K562 (cell line): ENCODE measurements around the gene CGB8. TPM values are rescaled to one million over a fixed set of nuclear protein-coding genes. Genes with fewer than 3 reads are reported as not detected.

ENCODE experiments used
- CTCFL ChIP-seq: IDR thresholded peaks from 2 replicates; pipeline ENCODE4 v1.6.1; 2011; ENCODE audit warnings: borderline replicate concordance, low read depth, mild to moderate bottlenecking, moderate library complexity, low read length; ENCODE audit not compliant: insufficient read depth, poor library complexity, severe bottlenecking
- ETV6 ChIP-seq, 3 experiments: fragments of 150-350 bp in 1 of 3; sonication (generic) in 1 of 3; formaldehyde crosslinking in 1 of 3; IDR thresholded peaks; 2 replicates each; pipeline versions ENCODE4 v1.6.1 to v1.8.0; 2014 to 2022; ENCODE audit warnings: borderline replicate concordance in 2 of 3, low read depth in 2 of 3, antibody characterized with exemption in 1 of 3, low read length in 1 of 3, mild to moderate bottlenecking in 1 of 3, missing genetic modification reagents in 1 of 3
- HNRNPLL ChIP-seq: fragments of 200-400 bp; formaldehyde crosslinking; IDR thresholded peaks from 2 replicates; pipeline ENCODE4 v1.6.1; 2017; ENCODE audit warnings: low read length, low read depth, mild to moderate bottlenecking; ENCODE audit not compliant: poor library complexity, severe bottlenecking
- MBD2 ChIP-seq: sonication (generic); IDR thresholded peaks from 2 replicates; pipeline ENCODE4 v1.6.1; 2016; ENCODE audit warnings: low read depth, borderline replicate concordance
- MTA3 ChIP-seq: fragments of 450-650 bp; formaldehyde crosslinking; IDR thresholded peaks from 2 replicates; pipeline ENCODE4 v1.6.1; 2017; ENCODE audit warnings: mild to moderate bottlenecking, borderline replicate concordance
- NFRKB ChIP-seq: fragments of 450-650 bp; IDR thresholded peaks from 2 replicates; pipeline ENCODE4 v1.6.1; 2016; ENCODE audit warnings: low read depth
- NR2C1 ChIP-seq, 2 experiments: fragments of 450-650 bp; IDR thresholded peaks; 2 replicates each; pipeline ENCODE4 v1.6.1; 2017; ENCODE audit warnings: mild to moderate bottlenecking in 2 of 2, antibody characterized with exemption in 1 of 2, inconsistent platforms in 1 of 2, missing compliant biosample characterization in 1 of 2, missing genetic modification characterization in 1 of 2
- POLR2A ChIP-seq: fragments of 450-650 bp; conservative IDR thresholded peaks from 2 replicates; pipeline ENCODE4 v1.6.1; 2016
- POLR2B ChIP-seq: fragments of 450-650 bp; IDR thresholded peaks from 2 replicates; pipeline ENCODE4 v1.6.1; 2018; ENCODE audit warnings: low read depth; ENCODE audit not compliant: partially characterized antibody
- POLR2G ChIP-seq: fragments of 200-400 bp; formaldehyde crosslinking; IDR thresholded peaks from 2 replicates; pipeline ENCODE4 v1.6.1; 2017; ENCODE audit warnings: low read depth, mild to moderate bottlenecking, antibody characterized with exemption, low read length, moderate library complexity
- RREB1 ChIP-seq: fragments of 250-450 bp; sonication (Bioruptor Pico); IDR thresholded peaks from 2 replicates; pipeline ENCODE4 v1.4.0; 2020
- SMAD1 ChIP-seq: fragments of 150-350 bp; IDR thresholded peaks from 2 replicates; pipeline ENCODE4 v1.6.1; 2014; ENCODE audit warnings: low read length, low read depth; ENCODE audit not compliant: partially characterized antibody
- ZFX ChIP-seq: sonication (generic); formaldehyde crosslinking; IDR thresholded peaks from 2 replicates; pipeline ENCODE4 v1.8.0; 2022; ENCODE audit warnings: mild to moderate bottlenecking, missing genetic modification reagents, moderate library complexity
- ZNF316 ChIP-seq: fragments of 450-650 bp; IDR thresholded peaks from 2 replicates; pipeline ENCODE4 v1.6.1; 2016
- ZNF431 ChIP-seq: sonication (generic); formaldehyde crosslinking; IDR thresholded peaks from 2 replicates; pipeline ENCODE4 v1.8.0; 2022; ENCODE audit warnings: mild to moderate bottlenecking, missing genetic modification reagents
- ZNF668 ChIP-seq: fragments of 250-450 bp; sonication (Bioruptor Pico); IDR thresholded peaks from 2 replicates; pipeline ENCODE4 v1.8.0; 2022; ENCODE audit warnings: mild to moderate bottlenecking, inconsistent platforms
- polyA plus RNA-seq, 8 experiments: library from polyadenylated mRNA; depleted of rRNA in 4 of 8; stranded (reverse) in 5 of 8; unstranded in 3 of 8; fragments of >200 nt; fragmentation: Nextera tagmentation in 2 of 8; fragmentation: Illumina TruSeq in 1 of 8; extraction: Ambion mirVana in 2 of 8; extraction: Trizol in 1 of 8; gene quantifications; 2 replicates each; pipeline versions ENCODE4 v1.2.1 to v1.2.3, GENCODE V29; 2011 to 2014; ENCODE audit warnings: inconsistent platforms in 1 of 8, missing spikeins in 1 of 8
- total RNA-seq, 7 experiments: library from RNA; depleted of rRNA in 6 of 7; stranded (reverse); fragments of >200 nt in 6 of 7; fragmentation: Illumina TruSeq in 2 of 7; extraction: Trizol in 2 of 7; gene quantifications; 2 replicates each; pipeline versions ENCODE4 v1.2.1 to v1.2.3, GENCODE V29; 2011 to 2021; ENCODE audit warnings: low replicate concordance in 1 of 7
- TF ChIP-seq, protein P1 (sequence below): fragments of 200-800 bp; sonication (Bioruptor generic); IDR thresholded peaks from 2 replicates; pipeline ENCODE4 v1.6.1; 2017; ENCODE audit warnings: missing genetic modification characterization, missing compliant biosample characterization

CGB8 gene
- total and polyA plus RNA-seq, 9 of the 15 experiments (the other 6 are each of a cell fraction or from before 2014, with no cell fraction given) = not detected

DNA sequence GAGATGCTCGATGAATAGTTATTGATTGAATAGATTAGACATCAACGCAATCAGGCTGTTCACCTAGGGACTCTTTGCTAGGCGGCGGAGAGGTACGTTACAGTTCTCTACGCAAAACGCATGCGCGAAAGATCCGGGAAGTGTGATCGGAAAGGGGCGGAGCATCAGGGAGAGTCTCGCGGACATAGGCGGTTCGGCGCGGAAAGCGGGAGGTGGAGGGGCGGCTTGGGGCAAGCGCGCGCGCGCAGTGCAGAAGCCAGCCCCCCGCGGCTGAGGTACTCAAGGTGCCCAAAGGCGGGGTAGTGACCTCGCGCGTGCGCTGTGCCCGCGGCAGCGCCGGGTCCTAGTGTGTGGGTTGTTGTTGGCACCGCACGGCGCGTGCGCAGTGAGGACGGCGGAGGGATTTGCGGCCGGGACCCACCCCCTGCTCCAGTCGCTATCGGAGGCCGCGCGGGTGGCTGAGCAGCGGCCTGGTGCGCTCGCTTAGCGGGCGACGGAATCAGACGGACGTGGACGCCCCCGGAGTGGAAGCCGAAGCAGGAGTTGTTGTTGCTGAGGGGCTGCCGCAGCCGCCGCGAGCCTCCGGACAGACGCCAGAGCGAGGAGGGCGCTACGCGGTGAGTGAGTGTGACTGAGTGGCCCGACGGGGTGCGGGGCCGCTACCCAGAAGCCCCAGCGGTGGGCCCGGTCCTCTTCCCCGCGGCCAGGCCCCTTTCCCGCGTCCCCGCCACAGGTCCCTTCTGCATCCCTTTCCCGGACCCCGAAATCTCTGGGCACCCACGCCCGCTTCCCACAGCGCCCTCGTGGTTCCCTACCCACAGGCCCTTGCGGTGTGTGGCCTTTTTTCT, 36.3 kb upstream of the CGB8 start, which contains the start of gene SNRNP70 (continued):
- TF ChIP-seq NFRKB (peak; percentile 17; the same call in 1 of the 2 replicates), ZNF316 (peak; percentile 33; the same call in 1 of the 2 replicates), RREB1 (CRISPR knock-in tag) (peak; percentile 88; the same call in 1 of the 2 replicates), ZFX (CRISPR knock-in tag) (peak; percentile 95), CTCFL (no peak), NR2C1 (IDR thresholded peaks at IDR 0.05) (no peak), NR2C1 (tag; IDR thresholded peaks at IDR 0.05) (peak; percentile 30; the same call in 1 of the 2 replicates), POLR2B (peak; percentile 98), MBD2 (peak; percentile 79), ZNF431 (CRISPR knock-in tag) (no peak), HNRNPLL (peak; percentile 73), ETV6 (IDR thresholded peaks at IDR 0.05; ENCODE audit: borderline replicate concordance in 1 of 2, low read depth in 2 of 2, low read length in 1 of 2) (no peak; a peak in 1 of 4 replicates), ETV6 (CRISPR knock-in tag; IDR thresholded peaks at IDR 0.05; ENCODE audit: borderline replicate concordance) (peak; percentile 64; the same call in 1 of the 2 replicates), SMAD1 (peak; percentile 85), POLR2G (peak; percentile 99), MTA3 (peak; percentile 69), ZNF668 (0 out of 2 replicates have a peak, but pooled peaks have one; percentile 11), POLR2A (peak; percentile 99)
- TF ChIP-seq, protein P1, sequence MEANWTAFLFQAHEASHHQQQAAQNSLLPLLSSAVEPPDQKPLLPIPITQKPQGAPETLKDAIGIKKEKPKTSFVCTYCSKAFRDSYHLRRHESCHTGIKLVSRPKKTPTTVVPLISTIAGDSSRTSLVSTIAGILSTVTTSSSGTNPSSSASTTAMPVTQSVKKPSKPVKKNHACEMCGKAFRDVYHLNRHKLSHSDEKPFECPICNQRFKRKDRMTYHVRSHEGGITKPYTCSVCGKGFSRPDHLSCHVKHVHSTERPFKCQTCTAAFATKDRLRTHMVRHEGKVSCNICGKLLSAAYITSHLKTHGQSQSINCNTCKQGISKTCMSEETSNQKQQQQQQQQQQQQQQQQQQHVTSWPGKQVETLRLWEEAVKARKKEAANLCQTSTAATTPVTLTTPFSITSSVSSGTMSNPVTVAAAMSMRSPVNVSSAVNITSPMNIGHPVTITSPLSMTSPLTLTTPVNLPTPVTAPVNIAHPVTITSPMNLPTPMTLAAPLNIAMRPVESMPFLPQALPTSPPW = peak; percentile 90
